ENCODE results near the gene PHACTR3.

DNA sequence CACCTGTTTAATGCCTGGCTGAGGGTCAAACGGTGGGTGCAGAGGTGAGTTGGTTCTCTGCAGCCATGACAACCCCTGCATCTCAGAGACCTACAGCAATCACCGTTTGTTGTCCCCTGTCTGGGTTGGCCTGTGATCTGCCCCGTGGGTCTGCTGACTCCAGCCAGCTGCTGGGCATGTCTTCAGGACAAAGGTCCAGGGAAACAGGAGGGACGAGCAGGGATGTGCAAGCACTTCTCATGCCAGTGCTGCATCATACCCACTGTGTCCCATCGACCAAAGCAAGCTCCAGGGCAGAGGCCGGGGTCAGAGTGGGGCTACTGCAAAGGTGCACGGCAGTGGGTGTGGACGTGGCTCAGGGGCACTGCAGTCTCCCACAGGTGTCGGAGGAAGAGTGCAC is 150.2 kb downstream of the PHACTR3 start:
- TF ChIP-seq SP1 (IDR thresholded peaks at IDR 0.05): no peak
- no peak for TF ChIP-seq JUND (IDR thresholded peaks at IDR 0.05)
- TF ChIP-seq, protein P1, sequence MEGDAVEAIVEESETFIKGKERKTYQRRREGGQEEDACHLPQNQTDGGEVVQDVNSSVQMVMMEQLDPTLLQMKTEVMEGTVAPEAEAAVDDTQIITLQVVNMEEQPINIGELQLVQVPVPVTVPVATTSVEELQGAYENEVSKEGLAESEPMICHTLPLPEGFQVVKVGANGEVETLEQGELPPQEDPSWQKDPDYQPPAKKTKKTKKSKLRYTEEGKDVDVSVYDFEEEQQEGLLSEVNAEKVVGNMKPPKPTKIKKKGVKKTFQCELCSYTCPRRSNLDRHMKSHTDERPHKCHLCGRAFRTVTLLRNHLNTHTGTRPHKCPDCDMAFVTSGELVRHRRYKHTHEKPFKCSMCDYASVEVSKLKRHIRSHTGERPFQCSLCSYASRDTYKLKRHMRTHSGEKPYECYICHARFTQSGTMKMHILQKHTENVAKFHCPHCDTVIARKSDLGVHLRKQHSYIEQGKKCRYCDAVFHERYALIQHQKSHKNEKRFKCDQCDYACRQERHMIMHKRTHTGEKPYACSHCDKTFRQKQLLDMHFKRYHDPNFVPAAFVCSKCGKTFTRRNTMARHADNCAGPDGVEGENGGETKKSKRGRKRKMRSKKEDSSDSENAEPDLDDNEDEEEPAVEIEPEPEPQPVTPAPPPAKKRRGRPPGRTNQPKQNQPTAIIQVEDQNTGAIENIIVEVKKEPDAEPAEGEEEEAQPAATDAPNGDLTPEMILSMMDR (IDR thresholded peaks at IDR 0.05; ENCODE audit: low read depth, low read length, missing input control): no peak
- no peak for TF ChIP-seq NR2F2 (IDR thresholded peaks at IDR 0.05)
- no peak for TF ChIP-seq EGR1 (IDR thresholded peaks at IDR 0.05; ENCODE audit: low read depth in 2 of 2)
- no peak for TF ChIP-seq RAD21 (IDR thresholded peaks at IDR 0.05)
- TF ChIP-seq FOXA1 (IDR thresholded peaks at IDR 0.05): no peak
- TF ChIP-seq REST (IDR thresholded peaks at IDR 0.05): no peak
- TF ChIP-seq TAF1 (conservative IDR thresholded peaks at IDR 0.05): no peak

Measured in liver (tissue), 3 donors.